Measurements from ENCODE around the gene SNN.
A peak's percentile ranks its signal among the peaks of the same experiment; 100 is the strongest.

Gene SNN

DNA sequence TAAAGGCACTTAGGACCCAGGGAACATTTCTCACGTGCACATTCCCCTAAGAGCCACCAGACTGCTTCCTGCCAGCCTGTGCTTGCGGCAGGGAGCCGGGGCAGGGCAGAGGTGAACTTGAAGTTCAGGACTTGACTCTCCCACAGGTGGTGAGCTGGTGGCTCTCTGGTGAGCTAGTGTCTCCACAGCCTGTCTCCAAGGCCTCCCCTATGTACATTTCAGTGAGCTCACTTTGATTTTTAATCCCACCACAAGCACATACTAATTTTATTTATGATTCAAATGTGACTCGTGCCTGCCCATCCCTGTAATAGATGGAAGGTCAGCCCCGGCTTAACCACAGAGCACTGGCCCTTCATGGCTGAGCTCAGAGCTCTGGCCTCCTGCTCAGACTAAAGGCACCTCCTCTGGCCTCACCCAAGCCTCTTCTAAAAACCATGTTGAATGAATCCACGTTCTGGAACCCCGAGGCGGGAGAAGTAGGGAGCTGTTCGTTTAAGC is 9.2 kb downstream of the SNN start:
- H3K9me3 ChIP-seq (ENCODE audit: low read length): no peaks in the 10 kb centered on the region
- no peak overlapping the region for H3K9ac ChIP-seq (ENCODE audit: low read length)
- H3K36me3 ChIP-seq (ENCODE audit: insufficient read depth, low read length): peaks cover 40% of the 10 kb centered on the region
- no peaks in the 10 kb centered on the region for H3K27me3 ChIP-seq (ENCODE audit: control insufficient read depth in 1 of 2, insufficient read depth in 2 of 2, low read length in 2 of 2)
- H3K4me3 ChIP-seq (ENCODE audit: low read depth in 1 of 2, low read length in 2 of 2): no peak overlapping the region
- no peak overlapping the region for H3K27ac ChIP-seq (ENCODE audit: low read depth, low read length)
- H3K4me1 ChIP-seq (ENCODE audit: insufficient read depth, low read length): peaks cover 40% of the 10 kb centered on the region

DNA sequence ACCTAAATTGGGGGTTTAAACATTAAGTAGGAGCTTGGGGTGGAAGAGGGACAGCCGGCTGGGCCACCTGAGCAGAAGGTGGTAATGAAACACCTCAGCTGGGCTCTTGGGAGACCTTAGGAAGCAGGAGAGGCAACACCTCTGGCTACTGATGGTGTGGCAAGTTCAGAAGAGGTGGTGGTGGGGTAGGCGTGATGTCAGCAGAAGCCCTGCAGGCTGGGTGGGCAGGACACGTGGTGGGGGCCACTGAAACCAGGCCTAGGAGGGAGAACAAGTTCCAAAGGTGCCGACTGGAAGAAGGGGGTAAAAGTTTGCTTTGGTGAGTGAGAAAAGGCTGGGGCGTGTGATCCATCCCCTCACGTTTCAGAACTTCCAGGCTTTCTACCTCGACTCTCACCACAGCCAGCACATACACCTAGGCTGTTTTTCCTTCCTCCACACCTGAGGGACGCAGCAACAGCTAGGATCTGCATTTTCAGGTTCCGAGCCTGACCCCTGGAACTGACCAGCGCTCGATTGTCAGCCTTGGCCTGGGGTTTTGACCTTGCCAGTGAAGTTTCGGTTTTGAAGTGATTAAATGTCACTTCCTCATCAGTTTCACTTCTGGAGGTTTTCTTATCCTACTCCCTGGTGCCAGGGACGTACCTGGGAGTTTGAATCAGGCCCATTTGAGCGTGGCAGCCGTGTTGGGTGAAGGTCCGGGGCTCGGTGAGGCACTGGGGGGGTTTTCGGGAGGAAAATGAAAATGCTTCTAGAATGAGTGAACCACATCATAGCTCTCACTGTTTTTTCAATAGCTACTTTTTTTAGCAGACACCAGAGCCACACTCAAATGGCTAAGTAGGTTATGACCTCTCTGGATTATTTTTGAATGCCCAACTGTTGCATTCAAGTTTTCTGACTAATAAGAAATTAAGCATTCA is 10.0 kb downstream of the SNN start:
- no peak overlapping the region for H3K4me3 ChIP-seq (ENCODE audit: low read depth in 1 of 2, low read length in 2 of 2)
- H3K27me3 ChIP-seq (ENCODE audit: control insufficient read depth in 1 of 2, insufficient read depth in 2 of 2, low read length in 2 of 2): no peaks in the 10 kb centered on the region
- H3K4me1 ChIP-seq (ENCODE audit: insufficient read depth, low read length): peaks cover 33% of the 10 kb centered on the region
- peaks cover 40% of the 10 kb centered on the region for H3K36me3 ChIP-seq (ENCODE audit: insufficient read depth, low read length)
- H3K27ac ChIP-seq (ENCODE audit: low read depth, low read length): no peak overlapping the region
- no peak overlapping the region for H3K9ac ChIP-seq (ENCODE audit: low read length)
- H3K9me3 ChIP-seq (ENCODE audit: low read length): no peaks in the 10 kb centered on the region

- Histone ChIP-seq H3K4me1 (ENCODE audit: insufficient read depth, low read length) (peaks cover 24% of the 10 kb centered on the region), H3K27ac (ENCODE audit: low read depth, low read length) (no peak overlapping the region), H3K9ac (ENCODE audit: low read length) (no peak overlapping the region), H3K36me3 (ENCODE audit: insufficient read depth, low read length) (peaks cover 48% of the 10 kb centered on the region), H3K27me3 (ENCODE audit: control insufficient read depth in 1 of 2, insufficient read depth in 2 of 2, low read length in 2 of 2) (no peaks in the 10 kb centered on the region), H3K9me3 (ENCODE audit: low read length) (no peaks in the 10 kb centered on the region), H3K4me3 (ENCODE audit: low read depth in 1 of 2, low read length in 2 of 2) (no peak overlapping the region)
Measured at GRCh38 chr16:11679250-11679649, 11.0 kb downstream of the SNN start.

GRCh38 chr16:11679941-11680911 is 12.0 kb downstream of the SNN start:
- Histone ChIP-seq H3K4me1 (ENCODE audit: insufficient read depth, low read length) (peaks cover 24% of the 10 kb centered on the region), H3K4me3 (ENCODE audit: low read depth in 1 of 2, low read length in 2 of 2) (no peak overlapping the region), H3K9me3 (ENCODE audit: low read length) (no peaks in the 10 kb centered on the region), H3K27ac (ENCODE audit: low read depth, low read length) (no peak overlapping the region), H3K9ac (ENCODE audit: low read length) (no peak overlapping the region), H3K27me3 (ENCODE audit: control insufficient read depth in 1 of 2, insufficient read depth in 2 of 2, low read length in 2 of 2) (no peaks in the 10 kb centered on the region), H3K36me3 (ENCODE audit: insufficient read depth, low read length) (peaks cover 57% of the 10 kb centered on the region)

- peaks cover 50% of the 10 kb centered on the region for H3K36me3 ChIP-seq (ENCODE audit: insufficient read depth, low read length)
- H3K9ac ChIP-seq (ENCODE audit: low read length): no peak overlapping the region
- H3K4me1 ChIP-seq (ENCODE audit: insufficient read depth, low read length): peaks cover 34% of the 10 kb centered on the region
- H3K27ac ChIP-seq (ENCODE audit: low read depth, low read length): no peak overlapping the region
- H3K4me3 ChIP-seq (ENCODE audit: low read depth in 1 of 2, low read length in 2 of 2): no peak overlapping the region
- no peaks in the 10 kb centered on the region for H3K27me3 ChIP-seq (ENCODE audit: control insufficient read depth in 1 of 2, insufficient read depth in 2 of 2, low read length in 2 of 2)
- no peaks in the 10 kb centered on the region for H3K9me3 ChIP-seq (ENCODE audit: low read length)
Measured at GRCh38 chr16:11681556-11681955, 13.3 kb downstream of the SNN start.

DNA sequence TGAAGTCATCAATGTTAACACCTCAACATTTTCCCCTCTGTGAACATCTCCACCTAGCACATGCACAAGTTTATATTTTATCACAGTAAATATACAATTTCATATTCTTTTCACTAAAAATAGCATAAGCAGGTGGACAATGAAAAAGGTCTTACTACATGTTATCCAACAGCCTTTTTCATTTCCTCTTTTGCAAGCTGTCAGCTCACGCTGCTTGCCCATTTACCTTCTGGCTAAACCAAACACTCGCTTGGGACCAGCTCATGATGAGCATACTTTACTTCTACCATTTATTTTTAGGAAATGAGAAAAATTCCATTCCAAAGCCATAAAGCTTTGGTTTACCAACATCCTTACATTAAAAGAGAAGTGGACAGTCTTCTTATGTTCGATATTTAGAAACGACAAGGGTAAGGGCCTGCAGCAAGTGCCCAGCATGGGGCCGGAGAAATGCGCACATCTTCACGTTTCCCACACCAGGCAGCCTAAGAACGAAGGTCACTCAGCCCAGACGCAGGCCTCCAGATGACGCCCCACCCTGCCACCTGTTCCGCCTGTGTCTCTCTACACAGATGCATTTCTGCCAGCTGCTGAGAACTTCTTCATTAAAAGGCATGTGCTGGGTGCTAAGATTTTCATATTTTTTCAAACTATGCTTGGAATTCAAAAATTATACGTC is 13.9 kb downstream of the SNN start:
- Histone ChIP-seq H3K9ac (ENCODE audit: low read length) (no peak overlapping the region), H3K27me3 (ENCODE audit: control insufficient read depth in 1 of 2, insufficient read depth in 2 of 2, low read length in 2 of 2) (no peaks in the 10 kb centered on the region), H3K4me1 (ENCODE audit: insufficient read depth, low read length) (peaks cover 38% of the 10 kb centered on the region), H3K9me3 (ENCODE audit: low read length) (no peaks in the 10 kb centered on the region), H3K27ac (ENCODE audit: low read depth, low read length) (peak overlapping the region; percentile 17), H3K36me3 (ENCODE audit: insufficient read depth, low read length) (peaks cover 48% of the 10 kb centered on the region), H3K4me3 (ENCODE audit: low read depth in 1 of 2, low read length in 2 of 2) (no peak overlapping the region)

DNA sequence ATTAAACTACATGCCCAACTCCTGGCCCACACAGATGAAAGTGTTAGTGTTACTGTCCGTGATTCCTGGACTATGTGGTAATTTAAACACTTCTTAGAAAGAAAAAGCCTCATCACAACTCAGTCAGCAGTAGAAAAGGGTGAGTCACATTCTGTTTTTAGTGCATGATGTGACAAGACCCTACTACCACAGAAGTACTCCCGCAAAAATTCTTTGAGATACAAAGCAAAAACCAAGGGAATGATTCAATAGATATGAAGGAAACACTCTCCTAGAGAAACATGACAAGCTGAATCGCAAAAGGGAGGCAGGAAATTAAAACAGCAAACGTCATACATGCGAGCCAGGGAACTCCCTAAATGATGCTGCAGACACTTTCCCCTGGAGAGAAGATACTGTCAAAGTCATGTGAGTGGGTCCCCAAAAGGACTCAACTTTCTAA is 14.4 kb downstream of the SNN start:
- Histone ChIP-seq H3K27ac (ENCODE audit: low read depth, low read length) (no peak overlapping the region), H3K9me3 (ENCODE audit: low read length) (no peaks in the 10 kb centered on the region), H3K4me1 (ENCODE audit: insufficient read depth, low read length) (peaks cover 43% of the 10 kb centered on the region), H3K4me3 (ENCODE audit: low read depth in 1 of 2, low read length in 2 of 2) (no peak overlapping the region), H3K27me3 (ENCODE audit: control insufficient read depth in 1 of 2, insufficient read depth in 2 of 2, low read length in 2 of 2) (no peaks in the 10 kb centered on the region), H3K9ac (ENCODE audit: low read length) (no peak overlapping the region), H3K36me3 (ENCODE audit: insufficient read depth, low read length) (peaks cover 48% of the 10 kb centered on the region)

- Histone ChIP-seq H3K9ac (ENCODE audit: low read length) (no peak overlapping the region), H3K36me3 (ENCODE audit: insufficient read depth, low read length) (peaks cover 48% of the 10 kb centered on the region), H3K4me3 (ENCODE audit: low read depth in 1 of 2, low read length in 2 of 2) (no peak overlapping the region), H3K9me3 (ENCODE audit: low read length) (no peaks in the 10 kb centered on the region), H3K27me3 (ENCODE audit: control insufficient read depth in 1 of 2, insufficient read depth in 2 of 2, low read length in 2 of 2) (no peaks in the 10 kb centered on the region), H3K4me1 (ENCODE audit: insufficient read depth, low read length) (peaks cover 44% of the 10 kb centered on the region), H3K27ac (ENCODE audit: low read depth, low read length) (no peak overlapping the region)
Measured at GRCh38 chr16:11683145-11683544, 14.9 kb downstream of the SNN start.

GRCh38 chr16:11684231-11685025 is 16.2 kb downstream of the SNN start:
- H3K36me3 ChIP-seq (ENCODE audit: insufficient read depth, low read length): peaks cover 46% of the 10 kb centered on the region
- H3K9ac ChIP-seq (ENCODE audit: low read length): no peak overlapping the region
- peaks cover 48% of the 10 kb centered on the region for H3K4me1 ChIP-seq (ENCODE audit: insufficient read depth, low read length)
- H3K27me3 ChIP-seq (ENCODE audit: control insufficient read depth in 1 of 2, insufficient read depth in 2 of 2, low read length in 2 of 2): no peaks in the 10 kb centered on the region
- H3K9me3 ChIP-seq (ENCODE audit: low read length): no peaks in the 10 kb centered on the region
- H3K27ac ChIP-seq (ENCODE audit: low read depth, low read length): no peak overlapping the region
- H3K4me3 ChIP-seq (ENCODE audit: low read depth in 1 of 2, low read length in 2 of 2): no peak overlapping the region

- no peak overlapping the region for H3K9ac ChIP-seq (ENCODE audit: low read length)
- H3K27ac ChIP-seq (ENCODE audit: low read depth, low read length): no peak overlapping the region
- H3K27me3 ChIP-seq (ENCODE audit: control insufficient read depth in 1 of 2, insufficient read depth in 2 of 2, low read length in 2 of 2): no peaks in the 10 kb centered on the region
- peaks cover 49% of the 10 kb centered on the region for H3K4me1 ChIP-seq (ENCODE audit: insufficient read depth, low read length)
- peaks cover 39% of the 10 kb centered on the region for H3K36me3 ChIP-seq (ENCODE audit: insufficient read depth, low read length)
- no peak overlapping the region for H3K4me3 ChIP-seq (ENCODE audit: low read depth in 1 of 2, low read length in 2 of 2)
- no peaks in the 10 kb centered on the region for H3K9me3 ChIP-seq (ENCODE audit: low read length)
Measured at GRCh38 chr16:11685844-11686618, 17.8 kb downstream of the SNN start.

Data from muscle layer of colon (tissue), 2 donors.